NCI-H1105 (cell line): Measurements from ENCODE around the gene APOM.

Source experiments
- DNase-seq: peaks from one replicate; lab custom pipeline; 2025; lab: John Stamatoyannopoulos, UW

APOM gene

DNA sequence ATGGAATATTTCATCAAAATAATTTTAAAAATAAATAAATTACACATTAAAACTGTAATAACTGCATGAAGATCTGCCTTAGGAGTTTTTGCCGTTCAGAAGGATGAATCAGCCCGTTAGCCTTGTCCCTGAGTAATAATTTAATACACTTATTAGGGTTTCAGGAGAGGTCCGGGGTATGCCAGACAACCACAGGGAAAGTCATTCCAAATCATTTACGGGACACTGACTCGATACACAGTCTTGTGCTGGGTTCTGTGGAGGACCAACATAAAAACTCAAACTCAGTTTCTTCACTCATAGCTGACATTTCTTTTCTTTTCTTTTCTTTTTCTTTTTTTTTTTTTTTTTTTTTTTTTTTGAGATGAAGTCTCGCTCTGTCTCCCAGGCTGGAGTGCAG, 50.2 kb downstream of the APOM start:
- no peak for DNase-seq

DNA sequence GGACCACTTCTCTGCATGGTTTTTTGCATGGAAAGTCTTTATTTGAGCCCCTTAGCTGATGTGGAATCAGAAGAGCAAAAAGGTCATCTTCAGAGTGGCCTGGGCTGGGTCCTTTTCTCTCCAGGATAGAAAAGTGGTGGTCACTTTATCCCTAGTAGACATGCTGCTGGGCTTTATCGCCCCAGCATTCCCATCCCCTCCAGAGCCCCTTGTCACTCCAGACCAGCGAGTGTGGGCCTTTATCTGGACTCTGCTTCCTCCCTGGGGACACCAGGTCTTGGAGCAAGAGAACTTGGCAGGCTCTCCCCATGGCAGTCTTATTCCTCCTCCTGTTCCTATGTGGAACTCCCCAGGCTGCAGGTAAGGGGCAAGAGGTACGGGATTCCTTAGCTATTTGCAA, 50.9 kb downstream of the APOM start, which contains the start of gene LY6G6F:
TSS of gene LY6G6F (plus strand) at position 268 of the 400 bp plus-strand sequence. CDS start at position 309, 41 bp downstream.
- no peak for DNase-seq

DNA sequence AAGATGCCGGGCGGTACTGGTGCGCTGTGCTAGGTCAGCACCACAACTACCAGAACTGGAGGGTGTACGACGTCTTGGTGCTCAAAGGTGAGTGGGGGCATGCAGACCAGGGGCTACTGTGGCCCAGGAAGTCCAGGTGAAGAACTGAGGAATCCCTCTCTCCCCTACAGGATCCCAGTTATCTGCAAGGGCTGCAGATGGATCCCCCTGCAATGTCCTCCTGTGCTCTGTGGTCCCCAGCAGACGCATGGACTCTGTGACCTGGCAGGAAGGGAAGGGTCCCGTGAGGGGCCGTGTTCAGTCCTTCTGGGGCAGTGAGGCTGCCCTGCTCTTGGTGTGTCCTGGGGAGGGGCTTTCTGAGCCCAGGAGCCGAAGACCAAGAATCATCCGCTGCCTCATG, 52.0 kb downstream of the APOM start:
- no peak for DNase-seq
